SK-N-SH treated with all-trans-retinoic acid at 6 μM for 48 hours (cell line): Measurements from ENCODE around the gene CLDN15.

Experiments
- BACH2 ChIP-seq: fragments of 250-450 bp; sonication (Bioruptor Pico); IDR thresholded peaks from 2 replicates; pipeline ENCODE4 v1.9.0; 2021; ENCODE audit warnings: mild to moderate bottlenecking, borderline replicate concordance
- ESRRG ChIP-seq: fragments of 250-450 bp; sonication (Bioruptor Pico); IDR thresholded peaks from 2 replicates; pipeline ENCODE4 v1.6.1; 2021; ENCODE audit warnings: mild to moderate bottlenecking
- ISL1 ChIP-seq: fragments of 250-450 bp; sonication (Bioruptor Pico); IDR thresholded peaks from 2 replicates; pipeline ENCODE4 v2.1.2; 2022; ENCODE audit warnings: mild to moderate bottlenecking, moderate library complexity
- PATZ1 ChIP-seq: fragments of 250-450 bp; sonication (Bioruptor Pico); IDR thresholded peaks from 2 replicates; pipeline ENCODE4 v1.8.0; 2020; ENCODE audit warnings: mild to moderate bottlenecking, moderate library complexity, borderline replicate concordance
- POU6F1 ChIP-seq: fragments of 250-450 bp; sonication (Bioruptor Pico); IDR thresholded peaks from 2 replicates; pipeline ENCODE4 v1.8.0; 2021; ENCODE audit warnings: low read depth, mild to moderate bottlenecking, moderate library complexity, borderline replicate concordance
- PPARA ChIP-seq: fragments of 250-450 bp; sonication (Bioruptor Pico); IDR thresholded peaks from 2 replicates; pipeline ENCODE4 v1.5.0; 2020; ENCODE audit warnings: mild to moderate bottlenecking, borderline replicate concordance
- RARB ChIP-seq: fragments of 250-450 bp; sonication (Bioruptor Pico); IDR thresholded peaks from 2 replicates; pipeline ENCODE4 v1.8.0; 2021; ENCODE audit warnings: mild to moderate bottlenecking, moderate library complexity
- SNAI2 ChIP-seq: fragments of 250-450 bp; sonication (Bioruptor Pico); IDR thresholded peaks from 2 replicates; pipeline ENCODE4 v1.5.0; 2020; ENCODE audit warnings: mild to moderate bottlenecking, moderate library complexity
- TCF4 ChIP-seq: fragments of 250-450 bp; sonication (Bioruptor Pico); IDR thresholded peaks from 2 replicates; pipeline ENCODE4 v1.8.0; 2021; ENCODE audit warnings: mild to moderate bottlenecking, moderate library complexity, borderline replicate concordance
- ZFP30 ChIP-seq: fragments of 450-650 bp; formaldehyde crosslinking; IDR thresholded peaks from 2 replicates; pipeline ENCODE4 v1.5.0; 2022; ENCODE audit warnings: mild to moderate bottlenecking, moderate library complexity
- ZNF565 ChIP-seq: fragments of 450-650 bp; formaldehyde crosslinking; conservative IDR thresholded peaks from 2 replicates; pipeline ENCODE4 v1.5.0; 2020; ENCODE audit warnings: low read depth, mild to moderate bottlenecking, moderate library complexity
- ZNF70 ChIP-seq: fragments of 450-650 bp; formaldehyde crosslinking; IDR thresholded peaks from 2 replicates; pipeline ENCODE4 v1.5.0; 2020; ENCODE audit warnings: mild to moderate bottlenecking, moderate library complexity
- ZNF8 ChIP-seq: fragments of 450-650 bp; formaldehyde crosslinking; IDR thresholded peaks from 2 replicates; pipeline ENCODE4 v1.5.0; 2020; ENCODE audit warnings: mild to moderate bottlenecking, moderate library complexity

GRCh38 chr7:101235050-101235449 lies 2.6 kb downstream of the CLDN15 start:
- TF ChIP-seq ZNF70 (CRISPR knock-in tag) (no peak), ESRRG (no peak), POU6F1 (CRISPR knock-in tag) (no peak), PATZ1 (no peak), ZNF565 (CRISPR knock-in tag) (no peak), RARB (CRISPR knock-in tag) (no peak), ZFP30 (CRISPR knock-in tag) (no peak), TCF4 (CRISPR knock-in tag) (no peak), ZNF8 (no peak), ISL1 (CRISPR knock-in tag) (no peak), BACH2 (CRISPR knock-in tag) (no peak), PPARA (CRISPR knock-in tag) (no peak), SNAI2 (no peak)
